Type B pancreatic cell (in vitro differentiated cells): ENCODE results near the gene LCE3A. TPM values are rescaled to one million over a fixed set of nuclear protein-coding genes. Genes with fewer than 3 reads are reported as not detected.

ENCODE experiments used
- DNase-seq: peaks from one replicate; pipeline ENCODE4 v3.0.0; 2021; ENCODE audit warnings: mixed read lengths; ENCODE audit not compliant: unreplicated experiment; ENCODE audit errors: extremely low spot score
- H3K27ac Mint-ChIP-seq: 2 replicates; pipeline ENCODE4 v1.8.0; 2021; ENCODE audit warnings: mild to moderate bottlenecking, mixed read lengths
- H3K27me3 Mint-ChIP-seq: 2 replicates; pipeline ENCODE4 v1.8.0; 2021; ENCODE audit warnings: mixed read lengths
- H3K36me3 Mint-ChIP-seq: 2 replicates; pipeline ENCODE4 v1.8.0; 2021; ENCODE audit warnings: mixed read lengths
- H3K4me1 Mint-ChIP-seq: one replicate; pipeline ENCODE4 v1.8.0; 2021; ENCODE audit warnings: mixed read lengths; ENCODE audit not compliant: unreplicated experiment
- H3K4me3 Mint-ChIP-seq: 2 replicates; pipeline ENCODE4 v1.8.0; 2021; ENCODE audit warnings: mild to moderate bottlenecking, mixed read lengths
- H3K9me3 Mint-ChIP-seq: 2 replicates; pipeline ENCODE4 v1.8.0; 2021; ENCODE audit warnings: mixed read lengths
- total RNA-seq: library from RNA; stranded (reverse); gene quantifications from 2 replicates; pipeline ENCODE4 v1.2.1, GENCODE V29; 2021; ENCODE audit warnings: low replicate concordance
- TF ChIP-seq, protein P1 (sequence below): fragments of 200-600 bp; sonication (generic); conservative IDR thresholded peaks from 2 replicates; pipeline ENCODE4 v1.5.0; 2021; ENCODE audit warnings: antibody characterized with exemption, mild to moderate bottlenecking

The LCE3A gene
- total RNA-seq, 1 donor from 2014 or later, result not detected

GRCh38 chr1:152656459-152656858 is 33.6 kb upstream of the LCE3A start:
- Mint-ChIP-seq H3K27me3 (no peaks in the 10 kb centered on the region), H3K36me3 (no peaks in the 10 kb centered on the region), H3K4me3 (no peak overlapping the region), H3K4me1 (no peaks in the 10 kb centered on the region), H3K9me3 (no peaks in the 10 kb centered on the region), H3K27ac (no peak overlapping the region)
- DNase-seq, result no peak
- TF ChIP-seq, protein P1, sequence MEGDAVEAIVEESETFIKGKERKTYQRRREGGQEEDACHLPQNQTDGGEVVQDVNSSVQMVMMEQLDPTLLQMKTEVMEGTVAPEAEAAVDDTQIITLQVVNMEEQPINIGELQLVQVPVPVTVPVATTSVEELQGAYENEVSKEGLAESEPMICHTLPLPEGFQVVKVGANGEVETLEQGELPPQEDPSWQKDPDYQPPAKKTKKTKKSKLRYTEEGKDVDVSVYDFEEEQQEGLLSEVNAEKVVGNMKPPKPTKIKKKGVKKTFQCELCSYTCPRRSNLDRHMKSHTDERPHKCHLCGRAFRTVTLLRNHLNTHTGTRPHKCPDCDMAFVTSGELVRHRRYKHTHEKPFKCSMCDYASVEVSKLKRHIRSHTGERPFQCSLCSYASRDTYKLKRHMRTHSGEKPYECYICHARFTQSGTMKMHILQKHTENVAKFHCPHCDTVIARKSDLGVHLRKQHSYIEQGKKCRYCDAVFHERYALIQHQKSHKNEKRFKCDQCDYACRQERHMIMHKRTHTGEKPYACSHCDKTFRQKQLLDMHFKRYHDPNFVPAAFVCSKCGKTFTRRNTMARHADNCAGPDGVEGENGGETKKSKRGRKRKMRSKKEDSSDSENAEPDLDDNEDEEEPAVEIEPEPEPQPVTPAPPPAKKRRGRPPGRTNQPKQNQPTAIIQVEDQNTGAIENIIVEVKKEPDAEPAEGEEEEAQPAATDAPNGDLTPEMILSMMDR, result no peak

GRCh38 chr1:152654110-152654509 is 31.2 kb upstream of the LCE3A start:
- no peak overlapping the region for H3K27ac Mint-ChIP-seq
- TF ChIP-seq, protein P1, result peak; percentile 60
- no peaks in the 10 kb centered on the region for H3K36me3 Mint-ChIP-seq
- no peak overlapping the region for H3K4me3 Mint-ChIP-seq
- no peaks in the 10 kb centered on the region for H3K9me3 Mint-ChIP-seq
- no peak for DNase-seq
- no peaks in the 10 kb centered on the region for H3K4me1 Mint-ChIP-seq
- no peaks in the 10 kb centered on the region for H3K27me3 Mint-ChIP-seq

DNA sequence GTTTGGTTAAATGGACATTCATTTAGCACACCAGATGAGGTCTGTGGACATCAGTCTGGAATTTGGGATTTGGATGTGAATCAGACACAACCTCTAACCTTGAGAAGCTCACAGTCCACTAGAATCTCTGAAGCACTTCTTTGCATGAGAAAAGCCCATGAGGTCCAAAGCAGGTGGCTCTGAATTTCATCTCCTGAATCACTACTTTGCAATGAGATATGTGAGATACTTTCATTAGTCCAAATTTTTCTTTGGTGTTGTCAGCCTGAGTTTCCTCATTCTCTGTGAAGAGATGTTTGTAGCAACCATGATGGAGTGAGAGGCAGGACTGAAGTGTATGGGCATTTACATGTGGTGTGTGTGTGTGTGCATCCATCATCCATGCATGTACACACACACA is 23.8 kb upstream of the LCE3A start:
- TF ChIP-seq, protein P1, result no peak
- H3K27me3 Mint-ChIP-seq, result no peaks in the 10 kb centered on the region
- H3K36me3 Mint-ChIP-seq, result no peaks in the 10 kb centered on the region
- no peak overlapping the region for H3K4me3 Mint-ChIP-seq
- H3K9me3 Mint-ChIP-seq, result peaks cover 2% of the 10 kb centered on the region
- no peak for DNase-seq
- no peak overlapping the region for H3K27ac Mint-ChIP-seq
- H3K4me1 Mint-ChIP-seq, result no peaks in the 10 kb centered on the region

- peaks cover 4% of the 10 kb centered on the region for H3K9me3 Mint-ChIP-seq
- H3K27ac Mint-ChIP-seq, result no peak overlapping the region
- no peaks in the 10 kb centered on the region for H3K4me1 Mint-ChIP-seq
- TF ChIP-seq, protein P1, result no peak
- no peak for DNase-seq
- H3K4me3 Mint-ChIP-seq, result no peak overlapping the region
- no peaks in the 10 kb centered on the region for H3K36me3 Mint-ChIP-seq
- no peaks in the 10 kb centered on the region for H3K27me3 Mint-ChIP-seq
These were observed 22.2 kb upstream of the LCE3A start for GRCh38 chr1:152645146-152645545.

GRCh38 chr1:152643945-152644344 is 21.0 kb upstream of the LCE3A start:
- Mint-ChIP-seq H3K36me3 (no peaks in the 10 kb centered on the region), H3K4me3 (no peak overlapping the region), H3K27me3 (no peaks in the 10 kb centered on the region), H3K27ac (no peak overlapping the region), H3K4me1 (no peaks in the 10 kb centered on the region), H3K9me3 (peaks cover 4% of the 10 kb centered on the region)
- TF ChIP-seq, protein P1, result no peak
- DNase-seq, result no peak

GRCh38 chr1:152640351-152640750 is 17.4 kb upstream of the LCE3A start:
- H3K36me3 Mint-ChIP-seq, result no peaks in the 10 kb centered on the region
- no peak overlapping the region for H3K4me3 Mint-ChIP-seq
- H3K27me3 Mint-ChIP-seq, result no peaks in the 10 kb centered on the region
- H3K27ac Mint-ChIP-seq, result no peak overlapping the region
- no peaks in the 10 kb centered on the region for H3K4me1 Mint-ChIP-seq
- no peak for DNase-seq
- TF ChIP-seq, protein P1, result no peak
- peaks cover 4% of the 10 kb centered on the region for H3K9me3 Mint-ChIP-seq
